ENCODE measurements around the gene FAM228B. TPM values are rescaled to one million over a fixed set of nuclear protein-coding genes. Genes with fewer than 3 reads are reported as not detected.

FAM228B gene
- polyA plus RNA-seq, 10 donors = 11.3 to 26.8 (median 13.7) TPM

GRCh38 chr2:24203029-24203786, 79.9 kb downstream of the FAM228B start:
- peak in 1 of 3 donors; percentile 14 for DNase-seq

- DNase-seq = no peak
Measured at GRCh38 chr2:24203787-24204150, 80.5 kb downstream of the FAM228B start.

GRCh38 chr2:24204505-24204904, 81.2 kb downstream of the FAM228B start:
- DNase-seq = no peak

GRCh38 chr2:24205131-24205530, 81.9 kb downstream of the FAM228B start:
- DNase-seq = no peak

GRCh38 chr2:24206242-24206641, 83.0 kb downstream of the FAM228B start:
- DNase-seq = no peak

- DNase-seq = no peak
Measured at GRCh38 chr2:24206714-24207113, 83.4 kb downstream of the FAM228B start.

GRCh38 chr2:24207359-24207758, 84.1 kb downstream of the FAM228B start:
- no peak for DNase-seq

GRCh38 chr2:24208490-24208889, 85.2 kb downstream of the FAM228B start:
- DNase-seq = no peak

- DNase-seq = no peak
Measured at GRCh38 chr2:24209389-24210105, 86.3 kb downstream of the FAM228B start.

GRCh38 chr2:24210106-24210455, 86.8 kb downstream of the FAM228B start:
- DNase-seq = no peak

- no peak for DNase-seq
Measured at GRCh38 chr2:24210723-24211122, 87.5 kb downstream of the FAM228B start.

GRCh38 chr2:24211408-24211807, 88.1 kb downstream of the FAM228B start:
- DNase-seq = no peak

GRCh38 chr2:24214880-24215279, 91.6 kb downstream of the FAM228B start:
- no peak for DNase-seq

Other genes with a start within 250 kb of the FAM228B start
- gene ATAD2B, start 196.3 kb upstream of the FAM228B start, polyA plus RNA-seq (ENCODE audit: insufficient read length in 10 of 10) = 10 to 100 TPM; 10.2 to 15.5 (median 12.9) TPM
- gene UBXN2A, start 183.0 kb upstream of the FAM228B start, polyA plus RNA-seq (ENCODE audit: insufficient read length in 10 of 10) = 10 to 100 TPM; 16.7 to 24.0 (median 20.3) TPM
- gene MFSD2B, start 113.4 kb upstream of the FAM228B start, polyA plus RNA-seq (ENCODE audit: insufficient read length in 10 of 10) = 1 to 10 TPM; 1.8 to 3.5 (median 2.7) TPM
- gene WDCP, start 76.1 kb upstream of the FAM228B start, polyA plus RNA-seq (ENCODE audit: insufficient read length in 10 of 10) = 10 to 100 TPM in 6 of 10 donors, 1 to 10 TPM in 4; 8.3 to 12.2 (median 10.4) TPM
- 1 to 10 TPM; 1.6 to 3.9 (median 2.6) TPM for gene FKBP1B, start 73.7 kb upstream of the FAM228B start, polyA plus RNA-seq (ENCODE audit: insufficient read length in 10 of 10)
- 100 to 1,000 TPM in 1 of 10 donors, 10 to 100 TPM in 9; 77.4 to 100 (median 89.4) TPM for gene SF3B6, start 47.1 kb upstream of the FAM228B start, polyA plus RNA-seq (ENCODE audit: insufficient read length in 10 of 10)
- gene TP53I3, start 38.6 kb upstream of the FAM228B start, polyA plus RNA-seq (ENCODE audit: insufficient read length in 10 of 10) = 10 to 100 TPM; 24.4 to 43.5 (median 34.0) TPM
- gene PFN4, start 135 bp upstream of the FAM228B start, polyA plus RNA-seq (ENCODE audit: insufficient read length in 10 of 10) = 1 to 10 TPM; 1.1 to 2.2 (median 1.4) TPM
- gene FAM228A, start 51.6 kb downstream of the FAM228B start, polyA plus RNA-seq (ENCODE audit: insufficient read length in 10 of 10) = under 1 TPM; 0.11 to 0.52 (median 0.34) TPM
- 10 to 100 TPM; 14.4 to 23.3 (median 19.7) TPM for gene ITSN2, start 237.1 kb downstream of the FAM228B start, polyA plus RNA-seq (ENCODE audit: insufficient read length in 10 of 10)

All from muscle of back (tissue), 11 donors.